Right atrium auricular region (tissue), 2 donors: Measurements from ENCODE around the gene SLC6A9. TPM values are rescaled to one million over a fixed set of nuclear protein-coding genes. Genes with fewer than 3 reads are reported as not detected.

Experiments
- DNase-seq: peaks from one replicate; pipeline ENCODE4 v3.0.0-alpha.2; 2019; ENCODE audit warnings: low spot score
- H3K27ac ChIP-seq, 2 donors: fragments of 200-600 bp; sonication (generic); 1 replicate in 1 of 2; 2 replicates in 1 of 2; pipeline ENCODE4 v1.5.1; 2016 to 2019
- H3K27me3 ChIP-seq, 2 donors: fragments of 200-600 bp; sonication (generic); one replicate each; pipeline versions ENCODE4 v1.5.1 to v1.6.0; 2017 to 2019
- H3K36me3 ChIP-seq: fragments of 200-600 bp; sonication (generic); one replicate; pipeline ENCODE4 v1.5.1; 2016
- H3K4me1 ChIP-seq, 2 donors: fragments of 200-600 bp; sonication (generic); one replicate each; pipeline versions ENCODE4 v1.5.1 to v1.6.0; 2017 to 2019
- H3K4me3 ChIP-seq, 2 donors: fragments of 200-600 bp; sonication (generic); 1 replicate in 1 of 2; 2 replicates in 1 of 2; pipeline ENCODE4 v1.5.1; 2017 to 2019; ENCODE audit warnings: mild to moderate bottlenecking in 1 of 2, moderate library complexity in 1 of 2
- H3K9me3 ChIP-seq, 2 donors: fragments of 200-600 bp; sonication (generic); one replicate each; pipeline ENCODE4 v1.5.1; 2019
- total RNA-seq, 2 donors: library from RNA; depleted of rRNA; stranded (reverse); fragments of >200 nt; gene quantifications; one replicate each; pipeline ENCODE4 v1.1.0, GENCODE V29; 2016
- TF ChIP-seq, protein P1 (sequence below), 2 donors: fragments of 200-600 bp; sonication (generic); IDR thresholded peaks; one replicate each; pipeline ENCODE4 v1.5.1; 2019; ENCODE audit warnings: antibody characterized with exemption in 2 of 2

SLC6A9 gene
- total RNA-seq, 2 donors from 2014 or later = 1.0 to 1.6 TPM

DNA sequence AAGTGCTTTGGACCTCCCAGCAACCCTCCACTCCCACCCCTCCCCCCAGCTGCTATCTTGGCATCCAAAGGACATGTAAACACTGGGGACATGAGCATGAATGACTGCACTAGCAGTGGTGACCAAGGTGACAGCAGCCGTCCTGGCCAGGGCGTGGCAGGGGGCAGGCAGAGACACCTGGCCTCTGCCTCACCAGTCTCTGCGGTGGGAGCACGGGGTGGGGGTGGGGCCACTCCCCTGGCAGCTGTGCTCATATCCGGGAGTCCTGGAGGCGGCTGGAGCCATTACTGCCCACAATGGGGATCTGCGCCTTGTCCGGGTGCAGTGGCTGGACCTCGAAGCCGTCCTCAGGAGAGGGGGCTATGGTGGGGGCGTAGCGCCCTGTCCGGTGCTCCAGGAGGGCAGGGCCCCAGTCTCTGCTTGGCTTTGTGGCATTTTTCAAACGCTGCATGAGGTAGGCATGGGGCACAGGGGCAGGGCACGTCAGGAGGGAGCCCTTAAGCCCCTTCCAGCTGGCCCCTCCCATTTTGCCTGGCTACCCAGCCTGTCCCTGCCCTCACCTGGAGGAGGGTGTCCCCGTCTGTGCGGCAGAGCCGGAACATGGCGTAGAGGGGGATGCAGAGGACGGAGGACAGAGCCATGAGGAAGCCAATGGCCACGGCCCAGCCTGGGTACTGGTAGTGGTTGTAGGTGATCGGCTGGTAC is 33.8 kb downstream of the SLC6A9 start:
- Histone ChIP-seq H3K4me1 (peaks cover 0 to 5% of the 10 kb centered on the region in 2 donors), H3K4me3 (no peak overlapping the region), H3K27ac (no peak overlapping the region), H3K27me3 (no peaks in the 10 kb centered on the region), H3K36me3 (no peaks in the 10 kb centered on the region), H3K9me3 (no peaks in the 10 kb centered on the region)
- TF ChIP-seq, protein P1, sequence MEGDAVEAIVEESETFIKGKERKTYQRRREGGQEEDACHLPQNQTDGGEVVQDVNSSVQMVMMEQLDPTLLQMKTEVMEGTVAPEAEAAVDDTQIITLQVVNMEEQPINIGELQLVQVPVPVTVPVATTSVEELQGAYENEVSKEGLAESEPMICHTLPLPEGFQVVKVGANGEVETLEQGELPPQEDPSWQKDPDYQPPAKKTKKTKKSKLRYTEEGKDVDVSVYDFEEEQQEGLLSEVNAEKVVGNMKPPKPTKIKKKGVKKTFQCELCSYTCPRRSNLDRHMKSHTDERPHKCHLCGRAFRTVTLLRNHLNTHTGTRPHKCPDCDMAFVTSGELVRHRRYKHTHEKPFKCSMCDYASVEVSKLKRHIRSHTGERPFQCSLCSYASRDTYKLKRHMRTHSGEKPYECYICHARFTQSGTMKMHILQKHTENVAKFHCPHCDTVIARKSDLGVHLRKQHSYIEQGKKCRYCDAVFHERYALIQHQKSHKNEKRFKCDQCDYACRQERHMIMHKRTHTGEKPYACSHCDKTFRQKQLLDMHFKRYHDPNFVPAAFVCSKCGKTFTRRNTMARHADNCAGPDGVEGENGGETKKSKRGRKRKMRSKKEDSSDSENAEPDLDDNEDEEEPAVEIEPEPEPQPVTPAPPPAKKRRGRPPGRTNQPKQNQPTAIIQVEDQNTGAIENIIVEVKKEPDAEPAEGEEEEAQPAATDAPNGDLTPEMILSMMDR (IDR thresholded peaks at IDR 0.05) = no peak
- DNase-seq = no peak

DNA sequence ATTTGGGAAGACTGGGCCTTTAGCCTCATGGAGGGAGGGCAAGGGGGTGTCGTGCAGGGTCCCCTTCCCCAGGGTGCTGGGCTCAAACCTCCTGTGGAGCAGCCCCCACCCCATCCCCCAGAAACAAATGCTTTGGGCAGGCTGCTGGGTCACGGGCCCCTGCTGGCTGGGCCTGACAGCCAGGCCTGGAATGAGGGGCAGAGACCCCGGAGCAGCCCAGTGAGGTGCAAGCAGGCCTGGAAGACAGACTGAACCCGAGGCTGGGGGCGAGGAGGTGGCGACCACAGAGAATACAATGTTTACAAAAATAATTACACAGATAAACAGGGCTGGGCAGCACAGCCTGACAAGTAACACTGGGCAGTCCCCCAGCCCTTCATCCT is 34.5 kb downstream of the SLC6A9 start:
- Histone ChIP-seq H3K4me1 (peaks cover 0 to 11% of the 10 kb centered on the region in 2 donors), H3K9me3 (no peaks in the 10 kb centered on the region), H3K27me3 (no peaks in the 10 kb centered on the region), H3K4me3 (no peak overlapping the region), H3K27ac (no peak overlapping the region), H3K36me3 (no peaks in the 10 kb centered on the region)
- DNase-seq = no peak
- TF ChIP-seq, protein P1 (IDR thresholded peaks at IDR 0.05) = no peak

DNA sequence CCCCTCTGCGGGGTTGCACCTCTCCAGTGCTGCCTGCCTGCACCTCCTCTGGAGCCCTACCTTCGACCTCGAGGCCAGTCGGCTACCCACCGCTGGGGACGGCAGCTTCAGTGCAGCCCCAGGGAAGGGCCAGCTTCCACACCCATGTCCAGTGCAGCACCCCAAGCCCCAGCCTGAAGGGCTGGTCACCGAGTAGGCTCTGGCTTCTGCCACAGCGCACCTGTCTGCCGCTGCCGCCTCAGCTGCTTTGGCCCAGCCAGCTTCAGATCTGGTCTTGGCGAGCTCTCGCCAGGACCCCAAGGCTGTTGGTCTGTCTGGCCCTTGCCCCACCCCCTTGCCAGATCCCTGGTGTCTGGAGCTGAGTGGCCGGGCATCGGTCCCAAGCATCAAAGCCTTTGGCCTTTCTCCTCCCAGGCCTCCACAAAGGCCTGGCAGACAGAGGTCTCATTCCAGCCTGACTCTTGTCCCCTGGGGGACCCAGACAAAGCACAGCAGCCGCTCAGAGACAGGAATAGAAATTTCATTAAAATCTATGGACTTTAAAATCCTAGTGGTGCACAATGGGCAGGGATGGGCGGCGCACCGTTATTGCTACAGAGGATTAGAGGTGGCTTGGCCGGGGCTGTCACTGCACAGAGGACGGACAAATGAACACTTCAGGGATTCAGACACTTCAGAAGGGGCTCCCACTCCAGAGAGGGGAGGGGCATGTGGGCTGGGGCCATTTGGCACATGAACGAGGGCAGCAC is 35.1 kb downstream of the SLC6A9 start:
- Histone ChIP-seq H3K4me1 (peaks cover 0 to 12% of the 10 kb centered on the region in 2 donors), H3K9me3 (no peaks in the 10 kb centered on the region), H3K36me3 (no peaks in the 10 kb centered on the region), H3K27ac (no peak overlapping the region), H3K27me3 (no peaks in the 10 kb centered on the region), H3K4me3 (no peak overlapping the region)
- TF ChIP-seq, protein P1 (IDR thresholded peaks at IDR 0.05) = no peak
- DNase-seq = no peak

DNA sequence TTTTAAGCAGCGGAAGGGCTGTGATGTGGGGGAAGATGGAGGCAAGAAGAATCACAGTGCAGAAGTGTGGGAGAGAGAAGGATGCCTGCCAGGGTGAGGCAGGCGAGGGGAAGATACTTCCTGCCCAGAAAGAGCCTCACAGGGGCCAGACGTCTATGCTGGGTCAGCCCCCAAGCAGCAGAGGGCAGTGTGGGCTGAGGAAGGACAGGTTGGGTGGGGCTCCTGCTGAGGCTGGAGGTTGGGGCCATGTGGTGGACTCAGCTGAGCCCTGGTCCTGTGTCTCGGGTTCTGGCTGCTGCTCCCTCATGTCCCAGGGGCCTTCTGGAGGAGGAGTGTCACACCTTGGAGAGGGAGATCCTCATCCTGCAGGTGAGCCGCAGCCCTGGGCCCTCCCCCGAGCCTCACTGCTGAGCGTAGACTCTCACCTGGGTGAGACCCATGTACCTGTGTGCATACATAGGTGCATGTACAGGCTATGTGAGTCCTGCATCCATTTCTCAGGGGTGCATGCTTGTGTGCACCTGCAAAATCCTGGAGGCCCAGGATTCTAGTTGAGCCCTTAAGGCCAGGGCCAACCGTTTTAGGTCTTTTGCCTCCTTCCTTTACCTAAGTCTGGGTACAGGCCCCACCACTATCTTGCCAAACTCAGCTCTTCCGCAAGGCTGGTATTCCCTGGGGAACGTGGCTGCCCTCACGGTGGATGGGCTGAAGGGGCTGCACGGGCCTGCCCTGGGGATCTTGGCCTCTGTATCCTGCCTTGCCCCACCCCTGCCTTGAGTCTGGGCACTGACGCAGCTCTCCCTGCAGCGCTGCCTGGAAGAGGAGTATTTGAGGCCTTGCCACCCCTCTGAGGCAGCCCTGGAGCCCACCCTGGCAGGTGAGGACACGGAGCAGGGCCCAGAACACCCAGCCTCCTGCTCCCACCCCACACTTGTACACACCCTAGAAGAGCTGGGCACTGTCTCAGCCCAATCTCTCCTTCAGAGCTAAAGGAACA is 36.2 kb downstream of the SLC6A9 start:
- peaks cover 0 to 19% of the 10 kb centered on the region in 2 donors for H3K4me1 ChIP-seq
- H3K27ac ChIP-seq = no peak overlapping the region
- no peaks in the 10 kb centered on the region for H3K27me3 ChIP-seq
- H3K36me3 ChIP-seq = no peaks in the 10 kb centered on the region
- TF ChIP-seq, protein P1 (IDR thresholded peaks at IDR 0.05) = no peak
- H3K4me3 ChIP-seq = no peak overlapping the region
- DNase-seq = no peak
- no peaks in the 10 kb centered on the region for H3K9me3 ChIP-seq

DNA sequence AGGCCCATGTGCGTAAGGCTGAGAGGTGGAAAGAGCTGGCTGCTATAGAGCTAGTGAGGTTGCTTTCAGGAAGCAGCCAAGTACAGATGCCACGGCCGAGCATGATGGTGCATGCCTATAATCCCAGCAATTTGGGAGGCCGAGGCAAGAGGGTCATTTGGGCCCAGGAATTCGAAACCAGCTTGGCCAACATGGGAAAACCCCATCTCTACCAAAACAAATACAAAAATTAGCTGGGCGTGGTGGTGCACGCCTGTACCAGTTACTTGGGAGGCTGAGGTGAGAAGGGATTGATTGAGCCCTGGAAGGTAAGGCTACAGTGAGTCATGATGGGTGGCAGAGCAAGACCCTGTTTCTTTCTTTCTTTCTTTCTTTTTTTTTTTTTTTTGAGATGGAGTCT is 37.2 kb downstream of the SLC6A9 start:
- H3K9me3 ChIP-seq = no peaks in the 10 kb centered on the region
- H3K36me3 ChIP-seq = no peaks in the 10 kb centered on the region
- peaks cover 0 to 19% of the 10 kb centered on the region in 2 donors for H3K4me1 ChIP-seq
- DNase-seq = no peak
- no peak overlapping the region for H3K4me3 ChIP-seq
- H3K27ac ChIP-seq = no peak overlapping the region
- no peaks in the 10 kb centered on the region for H3K27me3 ChIP-seq
- TF ChIP-seq, protein P1 (IDR thresholded peaks at IDR 0.05) = no peak
